Left ventricle myocardium superior (tissue), 1 donor: Measurements from ENCODE around the gene MIXL1. TPM values are rescaled to one million over a fixed set of nuclear protein-coding genes. Genes with fewer than 3 reads are reported as not detected.
"Not testable (repeated sequence)": the region's sequence is repeated elsewhere in the genome, so short reads cannot be mapped to it uniquely, and the experiment has no call there.

Source experiments
- ATAC-seq: fragments of 200-7000 bp; cut with Tn5 transposase; one replicate; pipeline ENCODE4 v1.9.1; 2020; ENCODE audit warnings: mild to moderate bottlenecking, moderate library complexity
- DNase-seq: peaks from one replicate; pipeline ENCODE4 v3.0.0-alpha.2; 2020
- intact Hi-C: fragments of 100-400 bp; cut with micrococcal nuclease; formaldehyde crosslinking; loops from one replicate; pipeline ENCODE4 v1.11.0; 2022
- total RNA-seq: library from RNA; stranded (reverse); fragmentation: NEBNext Ultra II Directional; extraction: Animal tissue kit (Norgen Biotek cat#: 25700); gene quantifications from one replicate; pipeline ENCODE4 v1.2.1, GENCODE V29; 2021
- donor health status: DM: no; HTN: yes; CAD: no; lungs with severe emphysema.

The MIXL1 gene
- total RNA-seq, 1 donor from 2014 or later: not detected

GRCh38 chr1:226268421-226269124 lies 45.1 kb downstream of the MIXL1 start:
- no peak for ATAC-seq
- intact Hi-C loops: no loop called here

GRCh38 chr1:226272233-226272902 lies 48.9 kb downstream of the MIXL1 start:
- intact Hi-C loops: not testable (repeated sequence)
- peak; percentile 76 for ATAC-seq

More at GRCh38 chr1:226268421-226269124, 45.1 kb downstream of the MIXL1 start:
- DNase-seq: no peak

GRCh38 chr1:226274138-226274537 lies 50.7 kb downstream of the MIXL1 start:
- DNase-seq: no peak
- intact Hi-C loops: no loop called here

More at GRCh38 chr1:226272233-226272902, 48.9 kb downstream of the MIXL1 start:
- not testable (repeated sequence) for DNase-seq

DNA sequence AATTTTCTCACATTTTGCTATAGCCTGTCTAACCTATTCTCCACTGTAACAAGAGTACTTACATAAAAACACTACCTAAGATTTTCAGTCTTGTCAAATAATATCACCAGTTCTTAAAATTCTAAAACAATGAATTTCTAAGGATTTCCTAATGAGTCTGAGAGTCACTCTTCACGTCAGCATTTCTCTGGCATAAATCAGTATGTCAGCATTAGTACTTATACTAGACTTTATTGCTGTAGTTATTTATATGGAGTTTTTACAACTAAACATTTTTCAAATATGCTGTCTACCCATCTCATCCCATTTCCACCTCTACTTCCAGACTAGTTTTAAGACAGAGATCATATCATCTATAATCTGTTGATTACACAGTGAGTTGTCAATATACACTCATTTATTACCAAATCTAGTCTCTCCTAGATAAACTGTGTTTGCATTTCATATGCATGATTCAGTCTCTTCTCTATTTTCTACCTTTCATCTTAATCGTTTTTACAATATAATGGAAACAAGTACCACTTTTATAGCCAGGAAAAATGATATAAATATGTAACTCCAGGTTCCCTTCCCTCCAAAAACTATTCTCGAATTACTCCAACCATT lies 52.7 kb downstream of the MIXL1 start:
- ATAC-seq: no peak
- intact Hi-C loops: no loop called here
- no peak for DNase-seq

More at GRCh38 chr1:226274138-226274537, 50.7 kb downstream of the MIXL1 start:
- ATAC-seq: no peak

Other genes with a start within 250 kb of the MIXL1 start
- 10.7 TPM for gene SDE2, start 224.3 kb upstream of the MIXL1 start, total RNA-seq
- gene H3-3A, start 160.9 kb upstream of the MIXL1 start, total RNA-seq: 345 TPM
- 30.1 TPM for gene ACBD3, start 36.9 kb upstream of the MIXL1 start, total RNA-seq
- 20.4 TPM for gene LIN9, start 85.5 kb downstream of the MIXL1 start, total RNA-seq
- gene PARP1, start 184.4 kb downstream of the MIXL1 start, total RNA-seq: 140 TPM